MCF 10A (cell line): ENCODE measurements around the gene TYK2. TPM values are rescaled to one million over a fixed set of nuclear protein-coding genes. Genes with fewer than 3 reads are reported as not detected.
"Not testable (repeated sequence)": the region's sequence is repeated elsewhere in the genome, so short reads cannot be mapped to it uniquely, and the experiment has no call there.

Experiments
- BruUV-seq: library from RNA; stranded (reverse); fragments of 400-500 nt; replicated peaks from 2 replicates; lab custom pipeline; 2021; lab: Mats Ljungman, UMichigan
- CTCF ChIA-PET: fragments of 300-600 bp; sonication (Branson Sonifier 250); formaldehyde crosslinking; extraction: SDS; loops from one replicate; lab custom pipeline; 2021; ENCODE audit warnings: antibody characterized with exemption, inconsistent platforms; lab: Yijun Ruan, JAX
- POLR2A ChIA-PET: fragments of 300-600, 350-650 bp; sonication (Branson Sonifier 250); formaldehyde crosslinking; extraction: SDS; loops from one replicate; lab custom pipeline; 2020; ENCODE audit warnings: antibody characterized with exemption, inconsistent platforms; lab: Yijun Ruan, JAX
- DNase-seq: peaks from one replicate; pipeline ENCODE4 v3.0.0-alpha.2; 2018; ENCODE audit not compliant: unreplicated experiment
- H3K27ac Mint-ChIP-seq: one replicate; pipeline ENCODE4 v1.8.0; 2022; ENCODE audit warnings: mild to moderate bottlenecking, low read depth, mixed read lengths; ENCODE audit not compliant: unreplicated experiment
- H3K27me3 Mint-ChIP-seq: one replicate; pipeline ENCODE4 v1.8.0; 2022; ENCODE audit warnings: mixed read lengths; ENCODE audit not compliant: insufficient read depth, unreplicated experiment
- H3K36me3 Mint-ChIP-seq: one replicate; pipeline ENCODE4 v1.8.0; 2022; ENCODE audit warnings: mild to moderate bottlenecking, moderate library complexity, mixed read lengths; ENCODE audit not compliant: insufficient read depth, unreplicated experiment
- H3K4me1 Mint-ChIP-seq: one replicate; pipeline ENCODE4 v1.8.0; 2022; ENCODE audit warnings: mixed read lengths; ENCODE audit not compliant: insufficient read depth, unreplicated experiment
- H3K4me3 Mint-ChIP-seq: one replicate; pipeline ENCODE4 v1.8.0; 2022; ENCODE audit warnings: mild to moderate bottlenecking, moderate library complexity, mixed read lengths; ENCODE audit not compliant: unreplicated experiment
- H3K9me3 Mint-ChIP-seq: one replicate; pipeline ENCODE4 v1.8.0; 2022; ENCODE audit warnings: mixed read lengths; ENCODE audit not compliant: unreplicated experiment
- CTCF ChIP-seq: fragments of 200-600 bp; IDR thresholded peaks from one replicate; pipeline ENCODE4 v1.8.0; 2022; ENCODE audit warnings: antibody characterized with exemption, mild to moderate bottlenecking; ENCODE audit not compliant: unreplicated experiment
- intact Hi-C: fragments of 100-400 bp; cut with micrococcal nuclease; formaldehyde crosslinking; loops from 2 replicates; pipeline ENCODE4 v1.14.1; 2022
- total RNA-seq: library from RNA; stranded (reverse); gene quantifications from 2 replicates; pipeline ENCODE4 v1.2.3, GENCODE V29; 2022

Gene TYK2
- total RNA-seq, 1 experiment from 2014 or later = 75.0 TPM

- POLR2A ChIA-PET = interaction anchor here (0.6 to 1.6 kb wide), 5 partner anchors 11 to 141 kb away, joined by 3 to 7 read pairs (median 4); partner anchors contain the start of genes ICAM1 and TYK2
- no peak overlapping the region for H3K4me3 Mint-ChIP-seq
- no peak overlapping the region for H3K27ac Mint-ChIP-seq
- H3K36me3 Mint-ChIP-seq = peaks cover 64% of the 10 kb centered on the region
- DNase-seq = peak; percentile 79
- H3K27me3 Mint-ChIP-seq = no peaks in the 10 kb centered on the region
- CTCF ChIA-PET = interaction anchor here (0.5 to 6.4 kb wide), 22 partner anchors 9 to 1944 kb away, joined by 3 to 103 read pairs (median 4); partner anchors contain the start of genes CDC37, ICAM1, RAVER1 and TYK2
- no peaks in the 10 kb centered on the region for H3K9me3 Mint-ChIP-seq
- no TSS peak for BruUV-seq
- TF ChIP-seq CTCF = peak; percentile 85
- peaks cover 5% of the 10 kb centered on the region for H3K4me1 Mint-ChIP-seq
- intact Hi-C loops = no loop called here
Measured at GRCh38 chr19:10390652-10391286, 10.4 kb upstream of the TYK2 start.

- peaks cover 5% of the 10 kb centered on the region for H3K4me1 Mint-ChIP-seq
- no peak for TF ChIP-seq CTCF
- DNase-seq = no peak
- CTCF ChIA-PET = interaction anchor here (0.6 to 6.4 kb wide), 12 partner anchors 8 to 293 kb away, joined by 3 to 103 read pairs (median 6); partner anchors contain the start of genes CDC37 and ICAM1
- no TSS peak for BruUV-seq
- no peaks in the 10 kb centered on the region for H3K27me3 Mint-ChIP-seq
- H3K4me3 Mint-ChIP-seq = no peak overlapping the region
- H3K9me3 Mint-ChIP-seq = no peaks in the 10 kb centered on the region
- intact Hi-C loops = loop anchor here (1.0 kb wide), 3 partner anchors 121 to 459 kb away; no protein-coding TSS in a partner anchor
- H3K36me3 Mint-ChIP-seq = peaks cover 56% of the 10 kb centered on the region
- POLR2A ChIA-PET = interaction anchor here (0.6 to 3.0 kb wide), 4 partner anchors 10 to 299 kb away, joined by 3 to 33 read pairs (median 13); partner anchors contain the start of genes ICAM1 and TYK2
- H3K27ac Mint-ChIP-seq = peak overlapping the region; percentile 54
Measured at GRCh38 chr19:10389863-10390262, 9.5 kb upstream of the TYK2 start.

GRCh38 chr19:10388957-10389356, 8.6 kb upstream of the TYK2 start:
- Mint-ChIP-seq H3K27me3 (no peaks in the 10 kb centered on the region), H3K4me3 (no peak overlapping the region), H3K36me3 (peaks cover 50% of the 10 kb centered on the region), H3K4me1 (peaks cover 5% of the 10 kb centered on the region), H3K27ac (no peak overlapping the region), H3K9me3 (no peaks in the 10 kb centered on the region)
- TSS peak; percentile 23 for BruUV-seq
- POLR2A ChIA-PET = interaction anchor here (0.6 to 3.0 kb wide), 6 partner anchors 9 to 299 kb away, joined by 3 to 33 read pairs (median 8); partner anchors contain the start of genes ICAM1 and TYK2
- TF ChIP-seq CTCF = peak; percentile 89
- CTCF ChIA-PET = interaction anchor here (0.5 to 5.5 kb wide), 35 partner anchors 9 to 458 kb away, joined by 3 to 71 read pairs (median 4); partner anchors contain the start of genes CDC37, ICAM1 and TYK2
- DNase-seq = peak; percentile 89
- intact Hi-C loops = loop anchor here (1.0 kb wide), 3 partner anchors 120 to 458 kb away; no protein-coding TSS in a partner anchor

DNA sequence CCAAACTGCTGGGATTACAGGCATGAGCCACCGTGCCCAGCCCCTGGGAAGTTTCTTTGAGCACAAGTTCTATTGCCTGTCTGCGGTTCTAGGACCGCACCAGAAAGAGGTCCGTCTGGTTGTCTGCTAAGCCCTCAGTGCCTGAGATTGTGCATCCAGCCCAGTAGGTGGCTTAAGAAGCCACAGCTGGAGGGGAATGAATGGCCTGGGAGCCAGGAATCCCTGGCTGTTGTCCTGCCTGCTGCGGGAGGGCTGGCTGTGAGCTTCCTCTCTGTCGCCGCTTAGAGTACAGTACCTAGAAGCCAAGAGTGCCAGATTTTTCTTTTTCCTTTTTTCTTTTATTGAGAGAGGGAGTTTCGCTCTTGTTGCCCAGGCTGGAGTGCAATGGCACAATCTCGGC, 4.2 kb upstream of the TYK2 start:
- ChIA-PET CTCF (interaction anchor here (0.5 to 5.5 kb wide), 5 partner anchors 39 to 1861 kb away, joined by 3 to 68 read pairs (median 3); no protein-coding TSS in a partner anchor), POLR2A (interaction anchor here (2.8 kb wide), 1 partner anchor 125 kb away, joined by 11 read pairs; no protein-coding TSS in a partner anchor)
- intact Hi-C loops = loop anchor here (5.0 kb wide), 1 partner anchor 52 kb away; the partner anchor contains the start of gene RAVER1
- Mint-ChIP-seq H3K9me3 (no peaks in the 10 kb centered on the region), H3K27me3 (no peaks in the 10 kb centered on the region), H3K36me3 (peaks cover 7% of the 10 kb centered on the region), H3K4me1 (peaks cover 6% of the 10 kb centered on the region), H3K4me3 (no peak overlapping the region), H3K27ac (no peak overlapping the region)
- BruUV-seq = no TSS peak
- no peak for TF ChIP-seq CTCF
- no peak for DNase-seq

- DNase-seq, H3K36me3 Mint-ChIP-seq, H3K4me1 Mint-ChIP-seq, H3K27me3 Mint-ChIP-seq, H3K9me3 Mint-ChIP-seq, H3K27ac Mint-ChIP-seq, BruUV-seq, H3K4me3 Mint-ChIP-seq: not testable (repeated sequence)
- POLR2A ChIA-PET = interaction anchor here (2.8 kb wide), 1 partner anchor 123 kb away, joined by 11 read pairs; no protein-coding TSS in a partner anchor
- intact Hi-C loops = loop anchor here (5.0 kb wide), 1 partner anchor 51 kb away; the partner anchor contains the start of gene RAVER1
- CTCF ChIA-PET = interaction anchor here (1.0 to 2.5 kb wide), 5 partner anchors 34 to 452 kb away, joined by 3 to 9 read pairs (median 4); no protein-coding TSS in a partner anchor
Measured at GRCh38 chr19:10383223-10383499, 2.8 kb upstream of the TYK2 start.
